Chondrocyte (in vitro differentiated cells): ENCODE data around the gene OLA1. TPM values are rescaled to one million over a fixed set of nuclear protein-coding genes. Genes with fewer than 3 reads are reported as not detected.

Source experiments
- DNase-seq: peaks from one replicate; pipeline ENCODE4 v3.0.0; 2021; ENCODE audit warnings: mixed read lengths, low spot score
- H3K27ac Mint-ChIP-seq: one replicate; pipeline ENCODE4 v1.8.0; 2021; ENCODE audit warnings: mild to moderate bottlenecking, moderate library complexity, mixed read lengths; ENCODE audit not compliant: unreplicated experiment
- H3K27me3 Mint-ChIP-seq: 2 replicates; pipeline ENCODE4 v1.8.0; 2021; ENCODE audit warnings: low read depth, mixed read lengths
- H3K36me3 Mint-ChIP-seq: 2 replicates; pipeline ENCODE4 v1.8.0; 2021; ENCODE audit warnings: low read depth, mixed read lengths
- H3K4me1 Mint-ChIP-seq: 2 replicates; pipeline ENCODE4 v1.8.0; 2021; ENCODE audit warnings: low read depth, mild to moderate bottlenecking, mixed read lengths
- H3K4me3 Mint-ChIP-seq: one replicate; pipeline ENCODE4 v1.8.0; 2021; ENCODE audit warnings: mild to moderate bottlenecking, moderate library complexity, mixed read lengths; ENCODE audit not compliant: unreplicated experiment
- H3K9me3 Mint-ChIP-seq: 2 replicates; pipeline ENCODE4 v1.8.0; 2021; ENCODE audit warnings: low read depth, mixed read lengths
- CTCF ChIP-seq: fragments of 200-600 bp; sonication (generic); IDR thresholded peaks from 2 replicates; pipeline ENCODE4 v1.5.0; 2021; ENCODE audit warnings: antibody characterized with exemption, mild to moderate bottlenecking, moderate library complexity
- total RNA-seq: library from RNA; stranded (reverse); gene quantifications from 3 replicates; pipeline ENCODE4 v1.2.1, GENCODE V29; 2021

OLA1 gene
- total RNA-seq, 1 donor from 2014 or later = 77.5 TPM

- H3K4me1 Mint-ChIP-seq = peaks cover 7% of the 10 kb centered on the region
- no peak overlapping the region for H3K4me3 Mint-ChIP-seq
- H3K27ac Mint-ChIP-seq = no peak overlapping the region
- no peak for DNase-seq
- H3K9me3 Mint-ChIP-seq = no peaks in the 10 kb centered on the region
- TF ChIP-seq CTCF = no peak
- H3K27me3 Mint-ChIP-seq = no peaks in the 10 kb centered on the region
- H3K36me3 Mint-ChIP-seq = no peaks in the 10 kb centered on the region
Measured at GRCh38 chr2:174049895-174050294, 198.4 kb downstream of the OLA1 start.

GRCh38 chr2:174048243-174048642, 200.1 kb downstream of the OLA1 start:
- Mint-ChIP-seq H3K4me3 (no peak overlapping the region), H3K27ac (no peak overlapping the region), H3K27me3 (no peaks in the 10 kb centered on the region), H3K36me3 (no peaks in the 10 kb centered on the region), H3K9me3 (no peaks in the 10 kb centered on the region), H3K4me1 (peaks cover 7% of the 10 kb centered on the region)
- DNase-seq = no peak
- peak; percentile 26 for TF ChIP-seq CTCF

GRCh38 chr2:174047746-174048145, 200.6 kb downstream of the OLA1 start:
- H3K4me1 Mint-ChIP-seq = peaks cover 7% of the 10 kb centered on the region
- no peak overlapping the region for H3K4me3 Mint-ChIP-seq
- no peaks in the 10 kb centered on the region for H3K9me3 Mint-ChIP-seq
- TF ChIP-seq CTCF = no peak
- no peaks in the 10 kb centered on the region for H3K27me3 Mint-ChIP-seq
- H3K27ac Mint-ChIP-seq = no peak overlapping the region
- H3K36me3 Mint-ChIP-seq = no peaks in the 10 kb centered on the region
- no peak for DNase-seq

- TF ChIP-seq CTCF = no peak
- Mint-ChIP-seq H3K4me1 (no peaks in the 10 kb centered on the region), H3K27me3 (no peaks in the 10 kb centered on the region), H3K9me3 (no peaks in the 10 kb centered on the region), H3K36me3 (no peaks in the 10 kb centered on the region), H3K27ac (no peak overlapping the region), H3K4me3 (no peak overlapping the region)
- DNase-seq = no peak
Measured at GRCh38 chr2:174046172-174046571, 202.2 kb downstream of the OLA1 start.

- H3K4me3 Mint-ChIP-seq = no peak overlapping the region
- H3K9me3 Mint-ChIP-seq = no peaks in the 10 kb centered on the region
- no peaks in the 10 kb centered on the region for H3K36me3 Mint-ChIP-seq
Measured at GRCh38 chr2:174044556-174044955, 203.8 kb downstream of the OLA1 start.

More at GRCh38 chr2:174044556-174044955, 203.8 kb downstream of the OLA1 start:
- peaks cover 6% of the 10 kb centered on the region for H3K4me1 Mint-ChIP-seq
- no peaks in the 10 kb centered on the region for H3K27me3 Mint-ChIP-seq
- no peak for TF ChIP-seq CTCF
- no peak for DNase-seq
- H3K27ac Mint-ChIP-seq = peak overlapping the region; percentile 36
